Lower leg skin (tissue), 3 donors: ENCODE data around the gene NRXN2.

Source experiments
- CTCF ChIP-seq, 3 donors: fragments of 450-650 bp; IDR thresholded peaks; one replicate each; pipeline ENCODE4 v1.5.1; 2016; ENCODE audit warnings: antibody characterized with exemption in 3 of 3, mild to moderate bottlenecking in 3 of 3, moderate library complexity in 2 of 3
- POLR2A ChIP-seq, 2 donors: fragments of 450-650 bp; IDR thresholded peaks; one replicate each; pipeline ENCODE4 v1.6.1; 2016 to 2017; ENCODE audit warnings: antibody characterized with exemption in 2 of 2, mild to moderate bottlenecking in 1 of 2, moderate library complexity in 1 of 2

GRCh38 chr11:64694821-64695365 lies 28.1 kb downstream of the NRXN2 start:
- TF ChIP-seq CTCF (IDR thresholded peaks at IDR 0.05): no peak
- no peak for TF ChIP-seq POLR2A (IDR thresholded peaks at IDR 0.05)
